GM10266 (cell line): Measurements from ENCODE around the gene MAP2K3.

Experiments used
- DNase-seq: peaks from one replicate; pipeline ENCODE4 v3.0.0; 2012; ENCODE audit errors: extremely low spot score
- CTCF ChIP-seq: IDR thresholded peaks from 2 replicates; pipeline ENCODE4 v1.5.1; 2012; ENCODE audit warnings: mild to moderate bottlenecking, low read depth; ENCODE audit not compliant: control insufficient read depth, insufficient read depth; ENCODE audit errors: missing control alignments

MAP2K3 gene

DNA sequence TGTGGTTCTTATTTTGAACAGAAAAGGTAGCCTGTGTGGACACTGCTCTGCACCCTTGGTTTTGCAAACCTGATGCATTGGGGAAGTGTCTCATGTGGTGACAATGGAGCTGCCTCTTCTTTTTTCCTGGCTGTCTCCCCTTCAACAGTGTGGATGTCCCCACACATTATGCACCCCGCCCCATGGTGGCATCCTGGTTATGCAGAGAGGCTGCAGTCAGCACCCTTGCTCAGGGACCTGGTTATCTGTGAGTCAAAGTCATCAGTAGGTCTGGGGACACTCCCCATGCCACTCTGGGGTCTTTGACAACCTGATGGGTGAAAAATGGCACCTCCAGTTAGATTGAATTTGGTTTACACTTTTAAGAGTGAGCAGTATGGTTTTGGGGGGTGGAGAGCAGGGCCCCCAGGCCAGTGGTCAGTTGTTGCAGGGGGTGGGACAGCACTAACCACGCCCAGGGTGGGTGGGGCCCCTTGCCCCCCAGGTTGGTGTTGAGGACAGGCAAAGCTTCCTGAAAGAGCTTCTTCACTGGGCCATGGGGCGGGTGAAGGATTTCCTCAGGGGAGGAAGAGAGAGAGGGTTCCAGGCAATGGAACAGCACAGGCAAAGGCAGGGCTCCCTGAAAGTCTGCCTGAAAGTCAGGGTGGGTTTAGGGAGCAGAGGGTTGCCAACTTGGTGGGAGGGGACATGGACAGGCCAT, 67.0 kb downstream of the MAP2K3 start:
- no peak for TF ChIP-seq CTCF
- no peak for DNase-seq

GRCh38 chr17:21352221-21352980, 67.9 kb downstream of the MAP2K3 start:
- no peak for TF ChIP-seq CTCF
- DNase-seq: no peak

DNA sequence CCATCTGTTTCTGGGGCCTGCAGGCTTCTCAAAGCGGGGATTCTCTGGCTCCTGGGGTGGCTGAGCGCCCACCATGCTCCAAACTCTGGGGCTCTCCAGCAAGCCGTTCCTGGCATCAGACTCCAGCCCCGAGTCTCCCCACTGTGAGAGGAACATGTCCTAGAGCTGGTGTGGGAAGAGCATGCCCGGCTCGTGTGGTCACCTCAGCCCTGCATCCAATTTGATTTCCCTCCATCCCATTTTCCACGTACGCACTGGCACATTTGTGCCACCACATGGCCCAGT, 68.4 kb downstream of the MAP2K3 start:
- no peak for TF ChIP-seq CTCF
- no peak for DNase-seq

DNA sequence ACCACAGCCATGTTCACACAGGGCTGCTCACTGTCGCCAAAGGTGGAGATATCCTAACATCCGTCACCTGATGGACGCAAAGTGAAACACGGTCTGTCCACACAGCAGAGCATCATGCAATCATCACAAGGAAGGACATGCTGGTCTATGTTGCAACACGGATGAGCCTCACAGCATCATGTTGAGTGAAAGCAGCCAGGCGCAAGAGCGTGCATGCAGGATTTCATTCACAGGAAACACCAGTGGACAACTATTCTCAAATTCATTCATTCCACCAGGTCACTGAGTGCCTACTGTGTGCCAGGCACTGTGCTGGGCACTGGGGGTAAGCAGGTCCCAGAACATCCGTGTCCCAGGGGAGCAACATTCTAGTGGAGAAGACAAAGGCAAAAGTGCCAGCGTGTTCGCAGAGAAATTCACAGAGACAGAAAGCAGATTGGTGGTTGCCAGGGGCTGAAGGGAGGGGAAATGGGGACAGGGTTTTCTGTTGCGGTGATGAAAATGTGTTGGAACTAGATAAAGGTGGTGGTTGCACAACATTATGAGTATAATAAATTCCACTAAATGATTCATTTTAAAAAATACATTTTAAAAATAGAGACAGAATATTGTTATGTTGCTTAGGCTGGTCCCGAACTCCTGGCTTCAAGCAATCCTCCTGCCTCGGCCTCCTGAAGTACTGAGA, 69.0 kb downstream of the MAP2K3 start:
- no peak for TF ChIP-seq CTCF
- DNase-seq: no peak

GRCh38 chr17:21354796-21355385, 70.4 kb downstream of the MAP2K3 start:
- DNase-seq: no peak
- no peak for TF ChIP-seq CTCF

DNA sequence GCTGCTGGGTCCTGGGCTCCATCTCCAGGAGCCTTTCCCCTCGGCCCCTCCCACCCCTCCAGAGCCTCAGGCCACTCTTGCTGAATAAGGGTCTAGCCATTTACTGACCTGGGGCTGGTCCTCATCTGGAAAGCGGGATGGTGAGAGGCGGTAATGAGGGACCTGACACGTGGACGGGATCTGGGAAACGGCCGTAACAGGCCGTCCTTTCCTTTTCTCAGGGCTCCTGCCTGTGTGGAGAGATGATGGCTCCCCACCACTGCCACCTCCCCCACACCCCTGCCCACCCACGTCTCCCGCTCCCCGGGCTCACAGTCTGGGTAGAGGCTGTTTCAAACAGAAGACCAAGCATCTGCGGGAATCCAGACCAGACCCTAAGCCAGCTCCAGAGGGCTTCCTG, 71.1 kb downstream of the MAP2K3 start:
- TF ChIP-seq CTCF: no peak
- no peak for DNase-seq
